GM19395 (cell line): Measurements from ENCODE around the gene S1PR2.
"Not testable (repeated sequence)": the region's sequence is repeated elsewhere in the genome, so short reads cannot be mapped to it uniquely, and the experiment has no call there.

ENCODE experiments used
- ATAC-seq: cut with Tn5 transposase; IDR thresholded peaks from one replicate; pipeline ENCODE4 v1.9.1; 2021; ENCODE audit warnings: mild to moderate bottlenecking, moderate library complexity; ENCODE audit not compliant: unreplicated experiment

The S1PR2 gene

GRCh38 chr19:10226376-10227025, 4.6 kb downstream of the S1PR2 start:
- no peak for ATAC-seq

- ATAC-seq, result no peak
Measured at GRCh38 chr19:10226021-10226375, 5.1 kb downstream of the S1PR2 start.

DNA sequence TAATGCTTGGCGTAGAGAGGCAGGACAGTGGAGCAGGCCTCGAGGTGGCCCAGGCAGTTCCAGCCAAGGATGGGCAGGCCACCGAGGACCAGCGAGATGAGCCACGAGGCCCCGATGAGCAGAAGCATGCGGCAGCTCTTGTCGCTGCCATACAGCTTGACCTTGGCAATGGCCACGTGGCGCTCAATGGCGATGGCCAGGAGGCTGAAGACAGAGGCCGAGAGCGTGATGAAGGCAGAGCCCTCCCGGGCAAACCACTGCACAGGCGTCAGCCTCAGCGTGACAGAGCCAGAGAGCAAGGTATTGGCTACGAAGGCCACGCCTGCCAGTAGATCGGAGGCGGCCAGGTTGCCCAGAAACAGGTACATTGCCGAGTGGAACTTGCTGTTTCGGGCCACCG, 6.8 kb downstream of the S1PR2 start:
- ATAC-seq, result no peak

DNA sequence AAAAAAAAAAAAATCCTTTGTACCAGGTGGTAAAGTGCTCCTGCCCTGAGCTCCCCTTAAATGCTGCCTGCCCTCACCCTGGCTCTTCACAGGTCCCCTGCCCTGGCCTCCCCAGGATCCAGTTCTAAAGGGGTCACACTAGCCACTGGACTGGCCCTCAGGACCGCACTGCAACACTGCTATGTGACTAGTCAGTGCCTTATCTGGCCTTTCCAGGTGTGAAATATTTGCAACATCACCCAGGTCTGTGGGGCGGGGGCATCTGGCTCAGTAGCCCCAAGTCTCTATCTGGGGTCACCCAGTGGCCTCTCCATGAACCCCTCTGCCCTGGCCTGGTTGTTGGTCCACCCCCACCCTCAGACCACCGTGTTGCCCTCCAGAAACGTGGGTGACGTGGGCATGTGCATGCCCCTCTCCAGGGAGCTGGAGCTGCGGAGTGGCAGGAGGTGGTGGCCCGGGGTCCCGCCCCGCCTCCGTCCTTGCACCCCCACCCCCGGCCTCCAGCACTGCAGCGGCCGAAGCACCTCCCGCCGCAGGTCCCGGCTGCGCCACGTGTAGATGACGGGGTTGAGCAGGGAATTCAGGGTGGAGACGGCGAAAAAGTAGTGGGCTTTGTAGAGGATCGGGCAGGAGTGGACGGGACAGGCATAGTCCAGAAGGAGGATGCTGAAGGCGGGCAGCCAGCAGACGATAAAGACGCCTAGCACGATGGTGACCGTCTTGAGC, 7.5 kb downstream of the S1PR2 start:
- no peak for ATAC-seq

- no peak for ATAC-seq
Measured at GRCh38 chr19:10222201-10222890, 8.8 kb downstream of the S1PR2 start.

GRCh38 chr19:10220695-10221094, 10.4 kb downstream of the S1PR2 start:
- no peak for ATAC-seq

DNA sequence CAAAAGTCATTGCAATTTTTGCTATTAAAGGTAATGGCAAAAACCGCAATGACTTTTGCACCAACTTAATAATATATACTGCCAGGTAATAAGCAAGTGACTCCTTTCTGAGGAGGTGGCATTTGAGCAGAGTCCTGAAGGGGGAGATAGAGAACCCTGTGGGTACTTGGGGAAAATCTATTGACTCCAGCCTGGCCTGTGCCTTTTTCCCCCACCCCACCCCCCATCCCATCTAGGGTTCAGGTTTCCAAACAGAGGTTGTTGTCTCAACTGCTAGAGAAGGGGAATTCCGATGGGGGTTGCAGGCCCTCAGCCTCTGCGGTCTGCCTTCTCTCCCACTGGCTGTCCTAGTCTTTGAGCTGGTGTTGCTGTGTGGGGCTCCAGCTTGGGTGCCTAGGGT, 11.5 kb downstream of the S1PR2 start:
- ATAC-seq, result no peak

GRCh38 chr19:10217085-10217484, 14.0 kb downstream of the S1PR2 start:
- ATAC-seq, result no peak

- no peak for ATAC-seq
Measured at GRCh38 chr19:10214784-10215183, 16.3 kb downstream of the S1PR2 start.

GRCh38 chr19:10211691-10212090, 19.4 kb downstream of the S1PR2 start:
- no peak for ATAC-seq

DNA sequence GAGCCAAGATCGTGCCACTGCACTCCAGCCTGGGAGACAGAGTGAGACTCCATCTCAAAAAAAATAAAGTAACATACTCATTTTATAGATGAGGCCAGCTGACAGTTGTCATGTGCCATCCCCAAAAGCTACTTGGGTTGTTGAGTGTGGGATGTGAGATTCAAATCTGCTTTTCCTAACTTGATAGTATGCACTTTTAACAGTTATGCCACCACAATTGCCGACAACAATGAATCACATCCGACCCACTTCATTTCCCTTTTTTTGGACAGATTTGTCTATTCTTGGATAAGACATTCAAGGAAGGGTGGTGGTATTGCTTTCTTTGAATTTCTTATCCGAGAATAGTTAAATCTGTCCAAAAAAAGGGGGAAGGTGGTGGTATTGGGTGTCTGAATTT, 20.1 kb downstream of the S1PR2 start:
- ATAC-seq, result no peak

DNA sequence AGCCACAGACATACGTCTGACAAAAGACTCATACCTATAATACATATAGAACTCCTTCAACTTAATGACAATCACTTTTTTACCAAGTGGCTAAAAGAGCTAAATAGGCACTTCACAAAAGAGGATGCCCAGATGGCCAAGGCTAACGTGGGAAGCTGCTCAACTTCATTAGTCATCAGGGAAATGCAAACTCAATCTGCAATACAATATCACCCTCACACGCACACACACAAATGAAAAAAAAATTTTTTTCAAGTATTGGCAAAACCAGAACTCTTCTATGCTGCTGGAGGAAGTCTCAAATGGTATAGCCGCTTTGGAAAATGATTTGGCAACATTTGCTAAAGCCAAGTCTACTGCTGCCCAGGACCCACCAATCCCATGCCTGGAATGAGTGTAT, 21.8 kb downstream of the S1PR2 start:
- no peak for ATAC-seq

- no peak for ATAC-seq
Measured at GRCh38 chr19:10207026-10207425, 24.1 kb downstream of the S1PR2 start.

- no peak for ATAC-seq
Measured at GRCh38 chr19:10206226-10206885, 24.8 kb downstream of the S1PR2 start.

DNA sequence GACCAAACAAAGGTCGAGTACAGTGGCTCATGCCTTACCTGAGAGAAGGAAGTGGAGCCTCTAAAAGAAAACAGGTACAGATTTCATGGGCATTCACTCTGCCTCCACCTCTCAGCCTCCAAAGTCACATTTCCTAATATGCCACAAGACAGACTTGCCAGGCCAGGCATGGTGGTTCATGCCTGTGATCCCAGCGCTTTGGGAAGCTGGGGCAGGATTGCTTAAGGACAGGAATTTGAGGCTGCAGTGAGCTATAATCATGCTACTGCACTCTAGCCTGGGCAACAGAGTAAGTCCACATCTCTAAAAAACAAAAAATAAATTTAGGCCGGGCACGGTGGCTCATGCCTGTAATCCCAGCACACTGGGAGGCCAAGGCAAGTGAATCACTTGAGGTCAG, 25.5 kb downstream of the S1PR2 start:
- no peak for ATAC-seq

- no peak for ATAC-seq
Measured at GRCh38 chr19:10203686-10204085, 27.4 kb downstream of the S1PR2 start.

DNA sequence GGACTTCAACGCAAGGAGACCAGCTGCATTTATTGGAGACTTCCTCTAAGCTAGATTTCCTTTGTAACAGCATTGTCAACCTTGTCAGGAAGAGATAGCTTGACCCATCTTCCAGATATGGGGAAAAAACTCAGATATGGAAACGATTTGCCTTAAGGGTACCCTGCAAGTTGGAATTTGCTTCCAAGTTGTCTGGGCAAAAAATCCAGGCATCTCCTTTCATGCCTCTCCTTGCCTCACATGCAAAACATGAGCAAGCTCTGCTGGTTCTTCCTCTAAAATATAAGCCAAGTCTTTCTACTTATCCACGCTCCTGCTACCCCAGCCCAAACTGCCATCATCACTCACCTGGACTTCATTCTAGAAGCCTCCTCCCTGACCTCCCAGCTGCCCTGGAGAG, 30.0 kb downstream of the S1PR2 start:
- ATAC-seq, result no peak

DNA sequence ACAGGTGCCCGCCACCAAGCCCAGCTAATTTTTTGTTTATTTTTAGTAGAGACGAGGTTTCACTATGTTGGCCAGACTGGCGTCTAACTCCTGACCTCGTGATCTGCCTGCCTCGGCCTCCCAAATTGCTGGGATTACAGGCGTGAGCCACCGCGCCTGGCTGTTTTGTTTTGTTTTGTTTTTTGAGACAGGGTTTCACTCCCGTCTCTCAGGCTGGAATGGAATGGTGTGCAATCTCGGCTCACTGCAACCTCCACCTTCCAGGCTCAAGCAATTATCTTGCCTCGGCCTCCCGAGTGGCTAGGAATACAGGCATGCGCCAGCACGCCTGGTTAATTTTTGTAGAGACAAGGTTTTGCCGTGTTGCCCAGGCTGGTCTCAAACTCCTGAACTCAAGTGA, 31.0 kb downstream of the S1PR2 start:
- ATAC-seq, result not testable (repeated sequence)

- ATAC-seq, result not testable (repeated sequence)
Measured at GRCh38 chr19:10198889-10199644, 32.1 kb downstream of the S1PR2 start.

GRCh38 chr19:10195199-10195519, 36.0 kb downstream of the S1PR2 start:
- ATAC-seq, result peak; percentile 19
